D341Med (cell line): ENCODE data around the gene SCYL3.
"Not testable (repeated sequence)": the region's sequence is repeated elsewhere in the genome, so short reads cannot be mapped to it uniquely, and the experiment has no call there.

Experiments used
- DNase-seq: peaks from one replicate; pipeline ENCODE4 v3.0.0; 2012; ENCODE audit warnings: low spot score

SCYL3 gene

GRCh38 chr1:169871988-169872387 lies 21.7 kb downstream of the SCYL3 start:
- not testable (repeated sequence) for DNase-seq

- DNase-seq = no peak
Measured at GRCh38 chr1:169869426-169869825, 24.3 kb downstream of the SCYL3 start.

- DNase-seq = no peak
Measured at GRCh38 chr1:169868978-169869377, 24.7 kb downstream of the SCYL3 start.

GRCh38 chr1:169867012-169867675 lies 26.6 kb downstream of the SCYL3 start:
- no peak for DNase-seq

- DNase-seq = no peak
Measured at GRCh38 chr1:169866577-169866976, 27.1 kb downstream of the SCYL3 start.

- not testable (repeated sequence) for DNase-seq
Measured at GRCh38 chr1:169864531-169864930, 29.2 kb downstream of the SCYL3 start.

- no peak for DNase-seq
Measured at GRCh38 chr1:169860750-169861149, 32.9 kb downstream of the SCYL3 start.

GRCh38 chr1:169860187-169860586 lies 33.5 kb downstream of the SCYL3 start:
- DNase-seq = no peak

- DNase-seq = no peak
Measured at GRCh38 chr1:169859001-169859400, 34.7 kb downstream of the SCYL3 start.

GRCh38 chr1:169858467-169858866 lies 35.2 kb downstream of the SCYL3 start:
- DNase-seq = no peak

- DNase-seq = no peak
Measured at GRCh38 chr1:169853341-169853740, 40.4 kb downstream of the SCYL3 start.

GRCh38 chr1:169849346-169850022 lies 44.2 kb downstream of the SCYL3 start:
- DNase-seq = no peak

GRCh38 chr1:169848456-169848855 lies 45.2 kb downstream of the SCYL3 start:
- no peak for DNase-seq

- no peak for DNase-seq
Measured at GRCh38 chr1:169844941-169845608, 48.6 kb downstream of the SCYL3 start.

- DNase-seq = no peak
Measured at GRCh38 chr1:169838942-169839341, 54.8 kb downstream of the SCYL3 start.

- no peak for DNase-seq
Measured at GRCh38 chr1:169836198-169836597, 57.5 kb downstream of the SCYL3 start.

GRCh38 chr1:169835647-169836046 lies 58.0 kb downstream of the SCYL3 start:
- no peak for DNase-seq

- no peak for DNase-seq
Measured at GRCh38 chr1:169834869-169835268, 58.8 kb downstream of the SCYL3 start.

- no peak for DNase-seq
Measured at GRCh38 chr1:169833179-169833901, 60.4 kb downstream of the SCYL3 start.

GRCh38 chr1:169829671-169830070 lies 64.0 kb downstream of the SCYL3 start:
- DNase-seq = no peak

GRCh38 chr1:169824153-169824552 lies 69.5 kb downstream of the SCYL3 start:
- no peak for DNase-seq

GRCh38 chr1:169821500-169821899 lies 72.2 kb downstream of the SCYL3 start:
- no peak for DNase-seq

- DNase-seq = no peak
Measured at GRCh38 chr1:169816617-169817016, 77.1 kb downstream of the SCYL3 start.
